Fibroblast of villous mesenchyme (primary cell): Measurements from ENCODE around the gene YWHAB. TPM values are rescaled to one million over a fixed set of nuclear protein-coding genes. Genes with fewer than 3 reads are reported as not detected.
A peak's percentile ranks its signal among the peaks of the same experiment; 100 is the strongest.

Source experiments
- DNase-seq: peaks from one replicate; pipeline ENCODE4 v3.0.0-alpha.2; 2010; ENCODE audit warnings: low read depth
- H3K4me3 ChIP-seq: 2 replicates; pipeline ENCODE4 v1.5.1; 2011; ENCODE audit warnings: low read depth, mild to moderate bottlenecking, low read length
- total RNA-seq: library from RNA; depleted of rRNA; stranded (reverse); fragments of >200 nt; gene quantifications from 2 replicates; pipeline ENCODE4 v1.2.3, GENCODE V29; 2012
- TF ChIP-seq, protein P1 (sequence below): IDR thresholded peaks from 2 replicates; pipeline ENCODE4 v1.5.1; 2012; ENCODE audit warnings: low read depth, mild to moderate bottlenecking, low read length; ENCODE audit not compliant: insufficient read depth

Gene YWHAB
- total RNA-seq, 1 donor: 147 TPM

DNA sequence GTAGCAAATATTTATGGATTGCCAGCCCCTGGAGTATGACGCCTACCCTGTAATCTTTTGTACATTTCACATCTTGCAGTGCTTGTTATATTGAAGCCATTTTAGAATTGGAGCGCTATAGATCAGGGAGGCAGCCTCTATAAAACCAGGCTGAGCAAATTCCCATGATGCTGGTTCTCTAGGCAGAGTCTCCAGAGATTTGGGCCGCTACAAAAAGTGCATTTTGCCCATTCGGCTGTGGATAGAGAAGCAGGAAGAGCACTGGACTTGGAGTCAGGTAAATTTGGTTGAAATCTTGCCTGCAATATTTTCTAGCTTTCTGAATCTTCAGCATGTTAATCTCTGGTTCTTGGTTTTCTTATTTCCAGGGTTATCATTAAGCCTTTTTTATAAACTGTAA lies 2.0 kb downstream of the YWHAB start:
- no peak for DNase-seq
- peak overlapping the region; percentile 79 for H3K4me3 ChIP-seq
- TF ChIP-seq, protein P1, sequence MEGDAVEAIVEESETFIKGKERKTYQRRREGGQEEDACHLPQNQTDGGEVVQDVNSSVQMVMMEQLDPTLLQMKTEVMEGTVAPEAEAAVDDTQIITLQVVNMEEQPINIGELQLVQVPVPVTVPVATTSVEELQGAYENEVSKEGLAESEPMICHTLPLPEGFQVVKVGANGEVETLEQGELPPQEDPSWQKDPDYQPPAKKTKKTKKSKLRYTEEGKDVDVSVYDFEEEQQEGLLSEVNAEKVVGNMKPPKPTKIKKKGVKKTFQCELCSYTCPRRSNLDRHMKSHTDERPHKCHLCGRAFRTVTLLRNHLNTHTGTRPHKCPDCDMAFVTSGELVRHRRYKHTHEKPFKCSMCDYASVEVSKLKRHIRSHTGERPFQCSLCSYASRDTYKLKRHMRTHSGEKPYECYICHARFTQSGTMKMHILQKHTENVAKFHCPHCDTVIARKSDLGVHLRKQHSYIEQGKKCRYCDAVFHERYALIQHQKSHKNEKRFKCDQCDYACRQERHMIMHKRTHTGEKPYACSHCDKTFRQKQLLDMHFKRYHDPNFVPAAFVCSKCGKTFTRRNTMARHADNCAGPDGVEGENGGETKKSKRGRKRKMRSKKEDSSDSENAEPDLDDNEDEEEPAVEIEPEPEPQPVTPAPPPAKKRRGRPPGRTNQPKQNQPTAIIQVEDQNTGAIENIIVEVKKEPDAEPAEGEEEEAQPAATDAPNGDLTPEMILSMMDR: no peak

DNA sequence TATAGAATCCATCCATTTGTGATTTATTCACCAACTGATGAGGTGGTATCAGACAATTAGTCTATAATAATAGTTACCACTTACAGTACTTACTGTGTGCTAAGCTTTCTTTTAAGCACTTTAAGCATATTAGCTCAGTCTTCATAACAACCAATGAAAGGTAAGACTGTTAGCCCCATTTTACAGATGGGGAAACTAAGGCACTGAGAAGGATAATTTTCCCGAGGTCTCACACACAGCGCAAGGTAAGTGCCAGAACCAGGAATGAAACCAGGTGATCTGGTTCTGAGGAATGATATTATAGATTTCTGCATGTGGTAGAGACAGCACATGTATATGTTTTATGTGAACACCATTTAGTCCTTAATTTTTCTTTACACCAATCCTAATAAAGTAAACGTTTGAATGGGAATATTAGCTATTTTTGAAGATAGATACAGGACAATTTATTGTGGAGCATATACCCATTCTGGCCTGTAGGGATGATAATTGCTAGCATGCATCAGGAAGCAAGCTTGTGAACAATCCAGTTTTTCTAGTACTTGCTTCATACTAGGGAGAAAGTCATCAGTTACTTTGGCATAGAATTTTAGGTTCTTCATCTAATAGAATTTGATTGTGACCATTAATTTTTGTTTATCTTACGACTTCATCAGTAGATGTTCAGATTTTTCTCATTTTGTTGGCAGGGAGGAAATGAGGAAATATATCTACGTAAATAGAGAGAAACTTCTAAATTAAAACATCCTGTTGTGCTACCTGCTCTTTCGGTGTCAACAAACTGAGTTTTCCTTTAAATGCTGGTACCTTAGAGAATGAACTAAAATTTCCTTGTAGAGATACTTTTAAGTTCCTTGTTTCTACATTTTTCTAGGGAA lies 3.0 kb downstream of the YWHAB start:
- TF ChIP-seq, protein P1: peak; percentile 26
- no peak overlapping the region for H3K4me3 ChIP-seq
- no peak for DNase-seq

DNA sequence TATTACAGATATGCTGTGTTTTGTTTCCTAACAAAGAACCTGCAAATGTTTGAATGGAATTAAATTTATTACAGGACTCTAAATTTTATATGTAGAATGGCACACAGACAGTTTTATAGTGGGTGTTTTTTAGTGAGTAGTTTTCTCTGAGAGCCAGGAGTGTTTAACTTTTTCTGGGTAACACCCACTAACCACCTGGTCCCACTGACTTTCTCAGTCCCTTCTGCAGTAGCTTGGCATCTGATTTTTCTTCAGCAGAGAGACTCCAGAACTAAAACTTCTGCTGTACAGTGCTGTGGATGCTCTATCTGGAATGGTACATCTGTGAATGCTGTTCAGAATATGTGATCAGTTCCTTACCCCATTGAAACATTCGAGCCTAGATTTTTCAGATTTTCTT lies 6.3 kb downstream of the YWHAB start:
- DNase-seq: no peak
- no peak overlapping the region for H3K4me3 ChIP-seq
- TF ChIP-seq, protein P1: no peak

DNA sequence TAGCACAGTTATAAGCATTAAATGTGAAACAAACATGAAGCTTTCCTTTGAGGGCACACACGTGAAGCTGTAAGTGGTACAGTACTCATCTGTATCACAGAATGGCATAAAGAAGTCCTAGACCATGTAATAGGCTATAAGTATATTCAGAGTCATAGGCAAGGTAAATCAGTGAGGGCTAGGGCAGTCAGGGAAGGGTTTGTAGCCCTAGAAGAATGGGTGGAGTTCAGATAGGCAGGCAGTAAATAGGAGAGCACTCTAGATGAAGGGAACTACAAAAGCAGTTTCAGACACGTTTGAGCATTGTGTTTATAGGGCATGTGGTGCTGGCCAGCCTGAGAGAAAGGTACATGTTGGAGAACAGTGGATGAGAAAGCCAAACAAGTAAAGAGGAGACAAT lies 9.5 kb downstream of the YWHAB start:
- TF ChIP-seq, protein P1: no peak
- DNase-seq: no peak

DNA sequence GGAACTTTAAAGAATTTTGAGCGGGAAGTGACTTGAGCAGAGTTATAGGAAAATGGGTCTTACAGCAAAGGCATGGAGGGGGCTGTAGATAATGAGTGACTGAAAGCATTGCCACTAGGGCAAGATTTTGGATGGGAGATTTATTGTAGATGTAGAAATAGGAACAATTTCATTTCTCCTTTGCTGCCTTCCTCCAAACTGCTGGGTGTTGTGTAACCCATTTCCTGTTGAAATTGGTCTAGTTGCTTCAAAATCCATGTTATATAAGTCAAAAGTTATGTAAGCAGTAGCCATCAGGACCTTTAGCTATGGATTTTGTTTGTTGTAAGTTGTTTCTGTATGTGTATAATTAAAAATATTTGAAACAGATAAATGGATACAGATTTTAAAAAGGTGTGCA lies 11.1 kb downstream of the YWHAB start:
- DNase-seq: peak; percentile 72
- no peak overlapping the region for H3K4me3 ChIP-seq
- TF ChIP-seq, protein P1: no peak

More for the DNA sequence above, 9.5 kb downstream of the YWHAB start:
- H3K4me3 ChIP-seq: no peak overlapping the region

DNA sequence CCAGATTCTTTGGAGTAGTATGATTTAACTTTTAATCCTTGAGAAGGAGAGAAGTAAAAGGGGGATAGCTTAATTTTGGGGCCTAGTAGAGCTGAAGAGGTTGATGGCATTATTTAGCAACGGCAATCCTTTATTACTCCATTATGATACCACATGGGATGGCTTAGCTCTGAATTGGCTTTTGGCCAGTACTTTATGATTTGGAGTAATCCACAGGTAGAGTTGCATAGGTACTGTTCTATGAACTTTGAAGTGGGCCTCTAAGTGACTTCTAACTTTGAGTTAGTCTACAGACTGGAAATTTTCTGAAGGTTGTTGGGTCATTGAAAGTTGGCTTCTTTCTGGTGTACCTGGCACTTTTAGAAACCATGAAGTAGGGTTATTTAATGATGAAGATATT lies 11.6 kb downstream of the YWHAB start:
- H3K4me3 ChIP-seq: no peak overlapping the region
- no peak for DNase-seq
- TF ChIP-seq, protein P1: no peak
